Occipital lobe (tissue), 2 donors: ENCODE measurements around the gene SIN3B. TPM values are rescaled to one million over a fixed set of nuclear protein-coding genes. Genes with fewer than 3 reads are reported as not detected.

ENCODE experiments used
- DNase-seq: peaks from one replicate; lab custom pipeline; 2025; lab: John Stamatoyannopoulos, UW
- total RNA-seq: library from RNA; depleted of rRNA; stranded (reverse); fragments of >200 nt; gene quantifications from one replicate; pipeline ENCODE4 v1.2.3, GENCODE V29; 2014

Gene SIN3B
- total RNA-seq, 1 donor from 2014 or later: 32.9 TPM

GRCh38 chr19:16888629-16889365 is 59.6 kb downstream of the SIN3B start, which contains the start of gene F2RL3:
Gene F2RL3, plus strand, starts transcription at chr19:16888999. Its CDS starts 191 bp downstream, at chr19:16889190.
- no peak for DNase-seq

- no peak for DNase-seq
Observed at GRCh38 chr19:16889366-16889882, 60.2 kb downstream of the SIN3B start.

- no peak for DNase-seq
Observed at GRCh38 chr19:16889883-16890460, 60.8 kb downstream of the SIN3B start.

DNA sequence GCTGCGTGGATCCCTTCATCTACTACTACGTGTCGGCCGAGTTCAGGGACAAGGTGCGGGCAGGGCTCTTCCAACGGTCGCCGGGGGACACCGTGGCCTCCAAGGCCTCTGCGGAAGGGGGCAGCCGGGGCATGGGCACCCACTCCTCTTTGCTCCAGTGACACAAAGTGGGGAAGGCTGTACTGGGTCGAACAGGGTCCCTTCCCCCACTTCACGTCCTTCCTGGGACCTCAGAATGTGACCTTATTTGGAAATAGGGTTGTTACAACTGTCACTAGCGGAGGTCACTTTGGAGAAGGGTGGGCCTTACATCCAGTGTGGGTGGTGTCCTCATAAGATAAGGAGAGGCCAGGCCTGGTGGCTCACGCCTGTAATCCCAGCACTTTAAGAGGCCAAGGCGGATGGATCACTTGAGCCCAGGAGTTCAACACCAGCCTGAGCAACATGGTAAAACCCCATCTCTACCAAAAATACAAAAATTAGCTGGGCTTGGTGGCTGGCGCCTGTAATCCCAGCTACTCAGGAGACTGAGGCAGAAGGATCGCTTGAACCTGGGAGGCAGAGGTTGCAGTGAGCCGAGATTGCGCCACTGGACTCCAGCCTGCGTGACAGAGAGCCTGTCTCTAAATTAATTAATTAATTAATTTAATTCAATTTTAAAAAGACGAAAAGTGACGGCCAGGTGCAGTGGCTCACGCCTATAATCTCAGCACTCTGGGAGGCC is 61.4 kb downstream of the SIN3B start:
- no peak for DNase-seq

- DNase-seq: no peak
Observed at GRCh38 chr19:16891696-16892382, 62.6 kb downstream of the SIN3B start.

DNA sequence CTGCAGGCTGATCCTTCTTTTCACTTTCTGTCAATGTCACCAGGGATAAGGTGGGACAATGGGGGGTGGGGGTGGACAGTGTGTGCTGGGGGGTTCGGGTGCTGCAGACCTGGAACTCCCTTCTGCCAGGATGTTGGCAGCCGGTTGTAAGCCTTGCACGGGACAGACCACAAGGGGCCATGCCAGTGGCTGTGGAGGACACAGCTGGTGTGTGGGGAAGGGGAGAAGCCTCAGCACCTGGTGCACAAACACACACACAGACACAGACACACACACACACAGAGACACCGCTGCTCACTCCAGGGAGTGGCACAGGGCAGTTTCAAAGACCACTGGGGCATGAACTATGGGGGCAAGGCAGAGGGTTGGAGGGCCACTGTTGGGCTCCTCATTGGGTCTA is 63.2 kb downstream of the SIN3B start:
- no peak for DNase-seq

- DNase-seq: no peak
Observed at GRCh38 chr19:16892868-16893685, 63.9 kb downstream of the SIN3B start.

- DNase-seq: no peak
Observed at GRCh38 chr19:16893686-16893989, 64.4 kb downstream of the SIN3B start.

DNA sequence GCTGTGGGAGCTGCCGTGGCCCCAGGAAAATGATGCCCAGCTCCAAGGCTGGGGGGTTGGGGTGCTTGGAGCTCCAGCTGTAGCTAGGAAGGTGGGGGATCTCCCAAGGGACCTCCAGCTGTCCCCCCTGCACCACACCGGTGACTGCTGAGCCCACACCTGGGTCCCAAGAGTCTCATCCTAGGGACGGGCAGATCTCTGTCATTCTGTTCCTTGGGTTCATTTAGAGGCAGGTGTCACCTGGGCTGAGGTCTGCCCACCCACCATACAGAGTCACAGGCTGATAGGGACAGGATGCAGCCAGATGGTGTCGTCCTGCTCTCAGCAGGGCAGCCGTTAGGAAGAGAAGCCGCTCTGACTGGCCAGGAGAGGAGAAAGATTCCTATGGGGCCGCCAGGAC is 64.9 kb downstream of the SIN3B start:
- DNase-seq: no peak

- DNase-seq: no peak
Observed at GRCh38 chr19:16895467-16896145, 66.4 kb downstream of the SIN3B start.

GRCh38 chr19:16896146-16897028 is 67.2 kb downstream of the SIN3B start:
- DNase-seq: no peak

GRCh38 chr19:16897029-16897855 is 68.0 kb downstream of the SIN3B start:
- peak; percentile 65 for DNase-seq

- DNase-seq: no peak
Observed at GRCh38 chr19:16897856-16898161, 68.6 kb downstream of the SIN3B start.

GRCh38 chr19:16898361-16899015 is 69.3 kb downstream of the SIN3B start:
- no peak for DNase-seq

DNA sequence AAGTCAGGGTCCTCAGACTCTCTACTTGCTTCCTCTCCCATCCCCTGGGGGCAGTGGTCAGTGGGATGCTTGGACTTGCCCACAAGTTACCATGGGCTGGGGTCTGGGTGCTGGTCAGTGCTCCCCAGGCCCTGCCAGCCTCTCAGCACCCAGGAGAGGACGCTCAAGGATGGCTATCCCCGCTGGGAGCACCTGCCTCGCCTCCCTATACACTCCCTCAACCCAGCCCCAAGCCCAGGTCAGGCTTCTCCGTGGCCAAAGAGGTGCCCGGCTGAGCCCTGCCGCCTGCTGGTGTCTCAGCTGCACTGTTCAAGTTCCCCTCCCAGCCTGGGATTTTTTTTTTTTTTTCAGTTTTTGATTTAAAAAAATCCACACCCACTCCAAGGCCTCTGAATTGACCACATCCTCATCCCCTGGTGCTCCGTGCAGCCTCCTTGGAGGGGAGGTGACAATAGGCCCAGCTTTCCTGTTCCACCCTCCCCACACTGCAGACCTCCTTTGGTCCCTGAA is 70.4 kb downstream of the SIN3B start:
- DNase-seq: no peak

GRCh38 chr19:16901491-16902175 is 72.4 kb downstream of the SIN3B start:
- DNase-seq: no peak

DNA sequence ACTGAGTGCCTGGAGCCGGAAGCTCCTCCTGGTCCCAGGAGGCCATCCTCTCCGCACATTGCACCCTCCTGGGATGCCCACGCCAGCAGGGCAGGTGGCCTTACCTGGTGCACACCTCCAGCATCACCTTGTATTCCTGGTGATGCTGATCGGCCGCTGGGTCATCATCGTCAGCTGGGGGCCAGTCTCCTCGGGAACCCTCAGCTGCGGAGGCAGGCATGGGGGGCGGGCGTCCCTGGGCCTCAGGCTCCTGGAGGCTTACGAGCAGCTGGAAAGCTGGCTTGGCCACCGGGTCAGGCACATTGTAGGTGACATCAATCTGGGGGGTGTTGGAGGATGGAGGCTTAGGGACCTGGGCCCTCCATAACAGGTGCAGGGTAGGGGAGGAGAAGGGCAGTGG is 73.3 kb downstream of the SIN3B start:
- DNase-seq: no peak
